GM21717 (cell line): ENCODE data around the gene SIGMAR1.

Source experiments
- ATAC-seq: cut with Tn5 transposase; IDR thresholded peaks from one replicate; pipeline ENCODE4 v1.9.1; 2021; ENCODE audit warnings: mild to moderate bottlenecking, moderate library complexity; ENCODE audit not compliant: unreplicated experiment

The SIGMAR1 gene

DNA sequence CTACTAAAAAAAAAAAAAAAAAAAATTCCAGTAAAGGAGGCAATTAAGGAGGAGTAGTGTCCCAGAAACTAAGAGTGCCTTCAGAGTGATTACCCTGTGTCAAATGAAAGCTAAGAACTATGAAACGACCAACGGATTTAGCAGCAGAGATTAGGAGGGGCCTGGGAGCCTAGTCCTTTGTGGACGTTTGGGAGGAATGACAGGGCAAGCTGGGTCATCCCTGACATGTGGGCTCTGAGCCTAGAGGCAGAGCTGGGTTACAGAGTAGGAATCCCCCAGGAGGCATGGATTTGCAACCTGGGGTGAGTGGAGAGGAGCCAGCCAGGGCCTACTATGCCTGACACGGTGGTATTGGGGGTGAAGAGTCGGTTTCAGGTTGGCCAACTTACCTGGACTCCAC lies 4.4 kb downstream of the SIGMAR1 start:
- ATAC-seq: no peak

- no peak for ATAC-seq
Observed at GRCh38 chr9:34630402-34631154, 7.0 kb downstream of the SIGMAR1 start.

DNA sequence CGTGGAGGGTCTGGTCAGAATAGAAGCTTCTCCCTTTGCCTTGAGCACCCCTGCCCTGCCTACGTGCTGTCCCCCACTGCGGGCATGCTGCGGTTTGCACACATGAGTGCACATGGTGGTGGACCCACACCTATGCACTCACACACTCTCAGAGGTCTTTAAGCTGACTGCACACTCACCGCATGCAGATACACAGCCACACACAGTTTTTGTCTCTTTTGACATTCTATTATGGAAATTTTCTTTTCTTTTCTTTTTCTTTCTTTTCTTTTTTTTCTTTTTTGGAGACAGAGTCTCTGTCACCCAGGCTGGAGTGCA lies 8.1 kb downstream of the SIGMAR1 start:
- ATAC-seq: no peak

DNA sequence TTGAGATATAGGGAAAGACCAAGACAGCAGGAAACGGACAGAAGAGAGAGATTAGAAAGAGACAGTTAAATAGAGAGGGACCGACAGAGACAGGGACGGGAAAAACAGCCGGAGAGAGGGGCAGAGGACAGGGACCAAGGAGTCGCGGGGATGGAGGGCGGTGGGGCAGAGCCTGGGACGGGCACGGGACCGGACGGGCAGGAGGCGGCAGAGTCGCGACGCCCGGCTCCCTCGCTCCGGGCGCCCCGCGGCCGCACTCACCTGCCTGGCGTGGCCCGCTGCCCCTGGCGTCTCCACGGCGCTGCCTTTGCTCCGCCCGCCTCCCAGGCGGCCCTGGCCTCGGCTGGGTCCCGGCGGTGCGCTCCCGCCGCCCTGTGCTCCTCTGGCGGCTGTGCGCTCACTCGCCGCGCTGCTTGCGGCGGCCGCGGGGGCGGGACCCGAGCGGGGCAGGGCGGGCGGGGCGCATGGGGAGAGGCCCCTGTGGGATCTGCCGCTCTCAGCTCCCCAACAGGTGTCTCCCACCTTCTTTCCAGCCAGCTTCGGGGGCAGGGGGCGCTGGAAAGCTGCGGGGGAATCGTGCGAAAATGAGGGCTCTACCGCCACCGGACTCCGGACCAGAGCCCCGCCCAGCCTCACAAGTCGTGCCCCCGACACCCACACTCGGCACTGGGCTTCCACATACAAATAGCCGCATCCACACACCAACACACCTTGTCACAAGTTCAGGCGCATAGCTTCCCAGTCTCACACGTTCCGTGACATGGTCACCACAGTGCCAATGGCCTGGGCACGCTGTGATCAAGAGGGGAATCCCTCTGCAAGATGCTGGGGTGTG lies 8.7 kb downstream of the SIGMAR1 start, which contains the start of gene ARID3C:
Gene ARID3C, minus strand, starts transcription at position 411 of the 835 bp plus-strand sequence. CDS start 1,052 bp downstream, outside the sequence.
- ATAC-seq: no peak

DNA sequence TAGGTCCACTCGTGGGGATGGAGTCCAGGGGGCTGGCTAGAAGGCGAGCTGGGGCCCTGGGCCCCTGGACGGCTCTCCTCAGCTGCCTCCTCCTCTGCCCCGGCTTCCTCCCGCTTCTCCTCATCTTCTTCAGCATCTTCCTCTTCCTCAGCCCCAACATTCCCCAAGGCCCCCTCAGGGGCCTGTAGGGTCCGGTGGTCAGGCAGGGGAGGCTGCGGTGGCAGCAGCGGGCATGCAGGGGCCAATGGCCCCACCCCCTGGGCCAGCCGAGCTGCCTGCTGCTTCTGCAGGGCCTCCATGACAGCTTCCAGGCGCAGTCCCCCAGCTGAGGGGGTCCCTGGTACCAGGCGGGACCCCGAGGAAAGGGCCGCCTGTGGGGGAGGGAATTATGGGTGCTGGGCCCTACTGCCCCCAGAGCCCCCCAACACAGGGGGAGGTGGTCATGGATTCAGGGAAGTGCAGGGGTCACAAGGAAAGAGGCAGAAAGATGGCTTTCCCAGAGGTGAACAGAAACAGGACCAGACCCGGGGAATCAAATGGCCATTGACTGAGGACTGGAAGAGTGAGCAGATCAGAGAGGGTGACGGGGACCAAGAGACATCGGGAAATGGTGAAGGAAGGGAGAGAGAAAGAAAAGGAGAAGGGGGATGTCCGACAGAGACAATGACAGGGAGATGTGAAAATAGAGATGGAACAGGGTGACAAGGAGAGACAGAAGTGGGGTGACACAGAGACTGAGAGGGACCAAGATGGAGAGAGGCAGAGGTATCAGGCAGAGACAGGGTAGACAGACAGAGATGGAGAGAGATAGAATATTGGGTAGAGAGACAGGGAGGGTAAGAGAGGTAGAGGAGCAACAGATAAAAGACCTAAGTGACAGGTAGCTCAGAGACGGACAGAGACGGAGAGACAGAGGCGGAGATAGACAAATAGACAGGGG lies 9.6 kb downstream of the SIGMAR1 start:
- ATAC-seq: no peak

GRCh38 chr9:34625186-34625486 lies 12.5 kb downstream of the SIGMAR1 start:
- ATAC-seq: no peak

DNA sequence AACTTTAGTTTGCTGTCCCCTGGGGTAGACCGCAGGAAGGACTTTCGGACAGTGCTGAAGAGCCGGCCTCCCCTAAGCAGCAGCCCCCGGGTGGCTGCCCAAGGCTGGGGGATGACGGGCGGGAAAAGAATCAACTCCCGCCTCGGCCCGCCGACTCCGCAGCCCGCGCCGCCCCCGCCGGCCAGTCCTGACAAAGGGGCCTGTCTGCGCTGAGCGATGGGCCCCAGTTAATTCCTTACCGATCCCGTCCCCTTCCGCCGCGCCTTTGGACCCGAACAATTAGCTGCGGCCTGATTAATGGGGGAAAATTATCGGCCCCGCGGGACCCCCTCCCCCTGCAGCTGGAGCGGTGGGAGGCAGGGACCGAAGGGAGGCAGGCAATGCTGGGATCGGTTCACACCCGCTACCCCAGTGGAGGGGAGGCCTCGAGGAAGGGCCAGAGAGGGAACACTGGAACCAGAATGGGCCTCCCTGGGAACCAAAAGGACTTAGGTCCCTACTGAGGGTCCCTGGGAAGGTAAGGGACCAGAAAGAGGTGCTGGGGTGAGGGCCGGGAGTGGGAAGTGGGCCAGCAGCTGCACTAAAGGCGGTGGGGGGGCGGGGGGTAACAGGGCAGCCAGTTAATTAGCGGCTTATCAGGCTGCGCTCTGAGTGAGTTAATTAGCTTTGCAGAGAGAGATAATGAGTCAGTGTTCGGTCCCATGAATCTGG lies 13.0 kb downstream of the SIGMAR1 start:
- ATAC-seq: no peak

GRCh38 chr9:34623374-34624235 lies 14.0 kb downstream of the SIGMAR1 start:
- no peak for ATAC-seq

DNA sequence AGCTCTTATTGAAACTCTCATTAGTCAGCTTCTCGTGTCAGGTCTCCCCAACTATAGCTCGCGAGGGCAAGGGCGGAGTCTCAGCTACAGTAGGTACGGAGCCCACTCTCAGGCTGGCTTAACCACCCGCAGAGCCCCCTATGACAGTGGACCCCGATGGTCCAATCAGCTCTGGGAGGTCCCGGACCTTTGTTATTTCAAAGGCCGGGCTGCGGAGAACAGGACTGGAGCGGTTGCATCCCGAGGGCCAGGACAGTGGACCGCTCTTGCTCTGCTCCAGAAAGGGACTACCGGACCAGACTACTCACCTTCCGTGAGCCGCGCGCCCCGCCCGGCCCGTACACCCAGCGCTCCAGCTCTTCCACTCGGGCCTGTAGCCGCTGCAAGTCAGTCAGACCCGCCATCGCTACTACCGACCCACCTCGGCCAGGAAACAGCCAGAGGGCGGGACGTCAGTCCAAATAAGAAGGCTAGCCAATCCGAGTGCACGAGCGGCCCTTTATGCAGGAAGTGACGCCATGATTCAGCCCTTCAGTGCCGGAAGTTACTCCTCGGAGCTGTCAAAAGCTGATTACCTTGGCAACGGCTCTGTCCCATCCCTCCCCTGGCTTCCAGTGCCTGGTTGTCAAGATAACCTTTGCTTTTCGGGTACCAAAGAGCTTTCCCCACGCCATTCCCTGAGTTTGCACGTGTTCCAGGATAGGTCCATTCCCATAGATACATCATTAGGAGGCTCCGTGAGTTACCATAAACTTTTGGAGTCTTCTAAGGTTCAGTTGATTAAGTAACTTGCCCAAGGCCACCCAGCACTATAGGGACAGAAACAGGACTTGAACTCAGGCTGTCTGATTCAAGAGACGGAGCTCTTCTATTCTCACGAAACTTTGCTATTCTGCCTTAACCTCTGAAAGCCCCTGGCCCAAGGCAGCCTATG lies 17.3 kb downstream of the SIGMAR1 start, which contains the start of gene DCTN3:
Gene DCTN3, minus strand, starts transcription at position 435 of the 934 bp plus-strand sequence. Its CDS starts 31 bp downstream, at position 404.
- peak; percentile 96 for ATAC-seq

DNA sequence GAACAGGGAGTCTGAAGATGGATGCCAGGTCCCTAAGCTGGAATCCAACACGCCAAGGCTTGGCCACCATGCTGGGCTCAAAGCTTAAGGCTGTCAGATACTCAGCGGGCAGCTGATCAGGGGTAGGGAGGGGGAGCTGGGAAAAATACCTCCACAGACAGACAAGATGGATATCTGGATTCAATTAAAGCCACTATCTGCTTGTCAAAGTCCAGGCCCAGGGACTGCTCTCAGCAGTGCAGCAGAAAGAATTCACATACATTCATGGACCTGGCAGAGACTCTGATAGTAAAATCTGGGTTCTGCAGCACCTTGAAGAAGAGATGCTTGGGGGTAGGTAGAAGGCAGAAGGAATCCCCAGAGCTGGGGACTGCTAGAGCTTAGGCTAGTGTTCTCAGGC lies 22.5 kb downstream of the SIGMAR1 start:
- no peak for ATAC-seq

- no peak for ATAC-seq
Observed at GRCh38 chr9:34612788-34613390, 24.7 kb downstream of the SIGMAR1 start.

DNA sequence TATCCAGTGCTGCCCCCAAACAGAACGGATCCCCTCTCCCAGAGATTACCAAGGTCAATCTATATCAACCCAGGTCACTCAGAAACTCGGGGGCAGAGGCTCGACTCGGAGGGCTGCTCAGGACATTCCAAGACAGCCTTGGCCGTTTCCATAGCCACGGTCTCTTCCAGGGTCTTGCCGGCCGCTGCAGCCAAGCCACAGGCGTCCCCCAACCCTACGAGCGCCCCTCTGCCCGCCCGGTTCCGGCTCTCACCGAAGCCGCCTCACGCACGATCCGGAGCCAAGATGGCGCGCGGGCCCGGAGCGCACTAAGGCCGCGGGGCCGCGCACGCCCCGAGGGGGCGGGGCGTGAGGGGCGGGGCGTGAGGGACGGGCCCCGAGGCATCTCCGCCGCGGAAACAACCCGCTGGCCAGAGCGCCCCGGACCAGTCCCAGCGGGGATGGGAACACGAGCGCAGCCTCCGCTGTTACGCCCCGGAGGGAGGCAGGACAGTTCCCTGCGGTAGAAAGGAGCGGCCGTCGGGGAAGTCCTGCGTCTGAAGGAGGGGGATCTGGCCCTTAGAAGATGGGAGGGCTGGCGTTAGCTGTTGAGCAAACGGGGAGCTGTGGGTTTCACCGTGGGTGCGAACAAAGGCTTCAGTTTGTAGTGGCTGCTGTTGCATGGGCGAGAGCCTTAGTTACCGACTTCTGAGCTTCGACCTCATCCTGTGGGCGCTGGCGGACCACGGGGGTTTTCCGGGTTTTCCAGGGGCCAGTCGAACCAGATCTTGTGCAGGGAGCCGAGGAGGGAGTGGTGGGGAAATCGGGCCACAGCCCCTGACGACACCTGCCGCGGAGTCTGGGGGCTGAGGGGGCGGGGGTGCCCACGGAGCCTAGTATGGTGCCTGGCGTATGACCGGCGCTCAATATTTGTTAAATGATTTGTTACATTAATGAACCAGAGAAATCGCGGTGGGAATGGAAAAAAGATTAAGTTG lies 25.5 kb downstream of the SIGMAR1 start, which contains the start of gene RPP25L:
Gene RPP25L, minus strand, starts transcription at position 287 of the 977 bp plus-strand sequence. CDS start 801 bp downstream, outside the sequence.
- ATAC-seq: peak; percentile 82

DNA sequence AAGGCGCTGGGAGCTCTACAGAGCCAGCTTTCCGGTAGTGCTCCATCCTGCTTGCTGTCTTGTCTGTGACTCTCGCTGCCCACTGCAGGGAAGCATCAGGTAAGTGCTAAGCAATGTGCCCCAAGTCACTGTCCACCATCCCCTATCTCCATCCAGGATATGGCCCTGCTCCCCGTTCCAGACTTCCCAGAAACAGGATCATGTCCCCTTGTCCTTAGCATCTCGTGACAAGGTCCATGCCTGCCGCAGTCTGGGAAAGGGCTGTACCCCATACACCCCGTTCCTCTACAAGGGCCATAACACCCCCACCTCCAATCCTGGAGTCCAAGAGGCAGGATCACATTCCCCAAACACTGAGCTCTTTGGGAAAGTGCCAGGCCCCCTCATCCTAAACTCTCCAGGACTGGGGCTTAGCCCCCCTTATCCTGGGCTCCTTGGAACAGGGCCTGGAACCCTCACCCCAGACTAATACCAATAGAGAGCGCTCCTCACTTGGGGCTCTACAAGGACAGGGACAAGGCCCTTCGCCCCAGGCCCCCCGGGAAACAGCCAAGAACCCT lies 26.3 kb downstream of the SIGMAR1 start:
- ATAC-seq: peak; percentile 5

GRCh38 chr9:34610434-34611206 lies 27.0 kb downstream of the SIGMAR1 start:
- no peak for ATAC-seq

GRCh38 chr9:34607331-34607730 lies 30.3 kb downstream of the SIGMAR1 start:
- ATAC-seq: no peak

DNA sequence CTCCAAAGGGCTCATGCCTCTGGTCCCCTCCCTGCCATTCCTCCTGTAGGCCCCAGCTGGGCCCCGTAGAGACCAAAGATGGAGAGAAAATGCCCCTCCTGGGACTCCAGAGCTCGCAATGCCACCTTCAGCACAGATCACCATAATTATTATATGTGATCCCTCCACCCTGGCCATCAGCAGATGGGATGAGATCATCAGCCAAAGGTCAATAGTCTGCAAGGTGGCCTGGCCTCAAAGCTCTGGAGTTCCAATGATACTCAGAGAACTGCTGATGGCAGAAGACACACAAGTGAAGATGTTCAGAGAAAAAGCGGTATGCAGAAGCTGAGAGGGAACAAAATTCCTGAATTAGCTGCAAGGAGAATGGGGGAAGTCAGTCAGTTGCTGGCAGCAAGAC lies 30.7 kb downstream of the SIGMAR1 start:
- no peak for ATAC-seq
